HepG2 (cell line): Measurements from ENCODE around the gene ALG5. TPM values are rescaled to one million over a fixed set of nuclear protein-coding genes. Genes with fewer than 3 reads are reported as not detected.

Experiments used
- CCDC6 ChIP-seq: sonication (generic); formaldehyde crosslinking; IDR thresholded peaks from 2 replicates; pipeline ENCODE4 v1.8.1; 2022; ENCODE audit warnings: mild to moderate bottlenecking, missing genetic modification reagents, moderate library complexity
- MEIS1 ChIP-seq: sonication (generic); formaldehyde crosslinking; IDR thresholded peaks from 2 replicates; pipeline ENCODE4 v1.9.0; 2021; ENCODE audit warnings: mild to moderate bottlenecking, missing genetic modification reagents, moderate library complexity, borderline replicate concordance
- MXD4 ChIP-seq: IDR thresholded peaks from 2 replicates; pipeline ENCODE4 v1.6.1; 2016; ENCODE audit warnings: mild to moderate bottlenecking, missing biosample characterization, missing genetic modification reagents
- NRL ChIP-seq: sonication (generic); formaldehyde crosslinking; IDR thresholded peaks from 2 replicates; pipeline ENCODE4 v1.5.0; 2020; ENCODE audit warnings: missing genetic modification reagents, mild to moderate bottlenecking, moderate library complexity, borderline replicate concordance
- SALL2 ChIP-seq: sonication (generic); formaldehyde crosslinking; IDR thresholded peaks from 2 replicates; pipeline ENCODE4 v1.8.1; 2023; ENCODE audit warnings: mild to moderate bottlenecking, missing genetic modification reagents, inconsistent platforms
- ZBTB40 ChIP-seq, 2 experiments: fragments of 450-650 bp in 1 of 2; sonication (generic) in 1 of 2; formaldehyde crosslinking in 1 of 2; IDR thresholded peaks; 2 replicates each; pipeline versions ENCODE4 v1.6.1 to v1.8.0; 2016 to 2022; ENCODE audit warnings: antibody characterized with exemption in 1 of 2, mild to moderate bottlenecking in 1 of 2, missing genetic modification reagents in 1 of 2
- ZC3H13 ChIP-seq: sonication (generic); formaldehyde crosslinking; IDR thresholded peaks from 2 replicates; pipeline ENCODE4 v1.8.1; 2023; ENCODE audit warnings: mild to moderate bottlenecking, missing genetic modification reagents, moderate library complexity
- ZKSCAN8 ChIP-seq: IDR thresholded peaks from 2 replicates; pipeline ENCODE4 v1.6.1; 2016; ENCODE audit warnings: borderline replicate concordance, missing genetic modification reagents, missing compliant biosample characterization
- ZNF282 ChIP-seq: fragments of 450-650 bp; IDR thresholded peaks from 2 replicates; pipeline ENCODE4 v1.6.1; 2018; ENCODE audit not compliant: partially characterized antibody
- ZNF530 ChIP-seq: sonication (generic); formaldehyde crosslinking; IDR thresholded peaks from 2 replicates; pipeline ENCODE4 v1.5.0; 2020; ENCODE audit warnings: low read depth, mild to moderate bottlenecking, missing genetic modification reagents
- ZNF549 ChIP-seq: sonication (generic); formaldehyde crosslinking; IDR thresholded peaks from 2 replicates; pipeline ENCODE4 v1.5.0; 2020; ENCODE audit warnings: missing genetic modification reagents
- ZNF644 ChIP-seq: IDR thresholded peaks from 2 replicates; pipeline ENCODE4 v1.6.1; 2016; ENCODE audit warnings: low read depth
- ZNF792 ChIP-seq: IDR thresholded peaks from 2 replicates; pipeline ENCODE4 v1.6.1; 2016
- polyA plus RNA-seq, 8 experiments: library from polyadenylated mRNA; depleted of rRNA in 3 of 8; stranded (reverse) in 7 of 8; unstranded in 1 of 8; fragments of >200 nt; fragmentation: Illumina TruSeq in 4 of 8; extraction: Trizol in 4 of 8; gene quantifications; 2 replicates each; pipeline versions ENCODE4 v1.2.1 to v1.2.3, GENCODE V29; 2011 to 2016; ENCODE audit warnings: low read depth in 4 of 8, missing spikeins in 1 of 8, mixed read lengths in 1 of 8; ENCODE audit not compliant: insufficient read depth in 1 of 8
- total RNA-seq, 5 experiments: library from RNA; depleted of rRNA; stranded (reverse); fragments of >200 nt; fragmentation: Illumina TruSeq; extraction: Trizol; gene quantifications; 2 replicates each; pipeline ENCODE4 v1.2.3, GENCODE V29; 2016; ENCODE audit warnings: low read depth in 1 of 5
- TF ChIP-seq, protein P1 (sequence below): fragments of 450-650 bp; IDR thresholded peaks from 2 replicates; pipeline ENCODE4 v1.6.1; 2017; ENCODE audit warnings: mild to moderate bottlenecking
- TF ChIP-seq, protein P2 (sequence below): sonication (generic); formaldehyde crosslinking; IDR thresholded peaks from 2 replicates; pipeline ENCODE4 v1.8.0; 2022; ENCODE audit warnings: mild to moderate bottlenecking, missing genetic modification reagents, borderline replicate concordance

Gene ALG5
- total and polyA plus RNA-seq, 2 of the 13 experiments (the other 11 are each of a cell fraction or from before 2014, with no cell fraction given): 27.8 to 51.1 TPM

- TF ChIP-seq, protein P1, sequence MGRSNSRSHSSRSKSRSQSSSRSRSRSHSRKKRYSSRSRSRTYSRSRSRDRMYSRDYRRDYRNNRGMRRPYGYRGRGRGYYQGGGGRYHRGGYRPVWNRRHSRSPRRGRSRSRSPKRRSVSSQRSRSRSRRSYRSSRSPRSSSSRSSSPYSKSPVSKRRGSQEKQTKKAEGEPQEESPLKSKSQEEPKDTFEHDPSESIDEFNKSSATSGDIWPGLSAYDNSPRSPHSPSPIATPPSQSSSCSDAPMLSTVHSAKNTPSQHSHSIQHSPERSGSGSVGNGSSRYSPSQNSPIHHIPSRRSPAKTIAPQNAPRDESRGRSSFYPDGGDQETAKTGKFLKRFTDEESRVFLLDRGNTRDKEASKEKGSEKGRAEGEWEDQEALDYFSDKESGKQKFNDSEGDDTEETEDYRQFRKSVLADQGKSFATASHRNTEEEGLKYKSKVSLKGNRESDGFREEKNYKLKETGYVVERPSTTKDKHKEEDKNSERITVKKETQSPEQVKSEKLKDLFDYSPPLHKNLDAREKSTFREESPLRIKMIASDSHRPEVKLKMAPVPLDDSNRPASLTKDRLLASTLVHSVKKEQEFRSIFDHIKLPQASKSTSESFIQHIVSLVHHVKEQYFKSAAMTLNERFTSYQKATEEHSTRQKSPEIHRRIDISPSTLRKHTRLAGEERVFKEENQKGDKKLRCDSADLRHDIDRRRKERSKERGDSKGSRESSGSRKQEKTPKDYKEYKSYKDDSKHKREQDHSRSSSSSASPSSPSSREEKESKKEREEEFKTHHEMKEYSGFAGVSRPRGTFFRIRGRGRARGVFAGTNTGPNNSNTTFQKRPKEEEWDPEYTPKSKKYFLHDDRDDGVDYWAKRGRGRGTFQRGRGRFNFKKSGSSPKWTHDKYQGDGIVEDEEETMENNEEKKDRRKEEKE: no peak
- TF ChIP-seq ZKSCAN8 (CRISPR knock-in tag) (no peak), ZNF792 (CRISPR knock-in tag) (no peak), CCDC6 (CRISPR knock-in tag) (peak; percentile 45; the same call in 1 of the 2 replicates), ZNF530 (CRISPR knock-in tag) (no peak), ZNF282 (no peak), ZNF549 (CRISPR knock-in tag) (no peak), MEIS1 (CRISPR knock-in tag) (no peak; the same call in 1 of the 2 replicates), MXD4 (CRISPR knock-in tag) (peak; percentile 79; the same call in 1 of the 2 replicates), SALL2 (CRISPR knock-in tag) (peak; percentile 74), ZBTB40 (IDR thresholded peaks at IDR 0.05) (no peak), ZBTB40 (CRISPR knock-in tag; IDR thresholded peaks at IDR 0.05) (peak; percentile 82), ZC3H13 (CRISPR knock-in tag) (peak; percentile 31), NRL (CRISPR knock-in tag) (no peak; the same call in 1 of the 2 replicates), ZNF644 (no peak)
- TF ChIP-seq, protein P2, sequence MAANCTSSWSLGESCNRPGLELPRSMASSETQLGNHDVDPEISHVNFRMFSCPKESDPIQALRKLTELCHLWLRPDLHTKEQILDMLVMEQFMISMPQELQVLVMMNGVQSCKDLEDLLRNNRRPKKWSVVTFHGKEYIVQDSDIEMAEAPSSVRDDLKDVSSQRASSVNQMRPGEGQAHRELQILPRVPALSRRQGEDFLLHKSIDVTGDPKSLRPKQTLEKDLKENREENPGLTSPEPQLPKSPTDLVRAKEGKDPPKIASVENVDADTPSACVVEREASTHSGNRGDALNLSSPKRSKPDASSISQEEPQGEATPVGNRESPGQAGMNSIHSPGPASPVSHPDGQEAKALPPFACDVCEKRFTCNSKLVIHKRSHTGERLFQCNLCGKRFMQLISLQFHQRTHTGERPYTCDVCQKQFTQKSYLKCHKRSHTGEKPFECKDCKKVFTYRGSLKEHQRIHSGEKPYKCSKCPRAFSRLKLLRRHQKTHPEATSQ (CRISPR knock-in tag): no peak
Measured at GRCh38 chr13:36999054-36999714, at the start of gene ALG5 (continued).
